ENCODE measurements around the gene WHRN. TPM values are rescaled to one million over a fixed set of nuclear protein-coding genes. Genes with fewer than 3 reads are reported as not detected.

The WHRN gene
- total and polyA plus RNA-seq, 9 of the 15 experiments (the other 6 are each of a cell fraction or from before 2014, with no cell fraction given) = 0.31 to 14.1 (median 3.0) TPM

DNA sequence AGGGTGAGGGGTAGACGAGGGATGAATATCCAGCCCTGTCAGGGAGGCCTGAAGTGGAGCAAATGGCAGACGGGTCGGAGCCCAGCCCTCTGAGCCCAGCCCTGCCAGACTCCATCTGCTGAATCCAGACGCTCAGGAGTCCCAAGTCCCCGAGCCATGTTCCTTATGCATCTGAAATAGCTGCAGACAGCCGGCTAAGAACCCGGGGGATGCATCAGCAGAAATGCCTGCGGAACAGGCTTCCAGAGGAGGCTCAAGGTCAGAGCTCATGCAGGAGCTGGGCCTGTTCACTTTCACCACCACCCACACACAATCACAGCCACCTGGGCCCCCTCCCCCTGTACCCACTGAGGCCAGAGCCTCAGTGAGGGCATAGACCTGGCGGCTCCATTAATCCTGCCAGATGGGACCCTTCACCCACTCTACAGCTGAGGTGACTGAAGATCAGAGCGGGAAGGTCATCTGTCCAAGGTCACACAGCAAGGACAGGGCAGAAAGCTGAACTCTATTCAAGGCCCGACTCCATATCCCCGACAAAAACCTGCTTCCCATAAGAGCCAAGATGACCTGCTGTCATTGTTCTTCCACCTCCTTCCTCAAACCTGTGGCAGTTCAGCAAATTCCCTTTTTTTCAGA is 93.1 kb downstream of the WHRN start:
- WGBS (ENCODE audit: insufficient coverage, low coverage, missing lambda C conversion rate) = 40% methylated on average over 6 of the region's 12 CpGs
- no TSS peak for BruUV-seq (replicated peaks)
- TF ChIP-seq KLF13 (tag; IDR thresholded peaks at IDR 0.05; ENCODE audit: borderline replicate concordance, low read depth) = no peak
- TF ChIP-seq ESRRA (IDR thresholded peaks at IDR 0.05; ENCODE audit: borderline replicate concordance, low read depth) = 0 out of 2 replicates have a peak, but pooled peaks have one; percentile 51
- TF ChIP-seq LARP7 (IDR thresholded peaks at IDR 0.05) = no peak
- TF ChIP-seq ZNF584 (CRISPR knock-in tag; IDR thresholded peaks at IDR 0.05; ENCODE audit: low read depth) = no peak
- TF ChIP-seq, protein P1, sequence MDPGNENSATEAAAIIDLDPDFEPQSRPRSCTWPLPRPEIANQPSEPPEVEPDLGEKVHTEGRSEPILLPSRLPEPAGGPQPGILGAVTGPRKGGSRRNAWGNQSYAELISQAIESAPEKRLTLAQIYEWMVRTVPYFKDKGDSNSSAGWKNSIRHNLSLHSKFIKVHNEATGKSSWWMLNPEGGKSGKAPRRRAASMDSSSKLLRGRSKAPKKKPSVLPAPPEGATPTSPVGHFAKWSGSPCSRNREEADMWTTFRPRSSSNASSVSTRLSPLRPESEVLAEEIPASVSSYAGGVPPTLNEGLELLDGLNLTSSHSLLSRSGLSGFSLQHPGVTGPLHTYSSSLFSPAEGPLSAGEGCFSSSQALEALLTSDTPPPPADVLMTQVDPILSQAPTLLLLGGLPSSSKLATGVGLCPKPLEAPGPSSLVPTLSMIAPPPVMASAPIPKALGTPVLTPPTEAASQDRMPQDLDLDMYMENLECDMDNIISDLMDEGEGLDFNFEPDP (CRISPR knock-in tag; IDR thresholded peaks at IDR 0.05) = no peak
- Histone ChIP-seq H3K4me2 (ENCODE audit: insufficient read depth, low read length) (no peak overlapping the region), H3K9ac (ENCODE audit: insufficient read depth in 1 of 2, low read depth in 2 of 2, low read length in 2 of 2) (no peak overlapping the region), H3K9me1 (ENCODE audit: control insufficient read depth, insufficient read depth, low read length) (no peaks in the 10 kb centered on the region), H4K20me1 (replicated peaks; ENCODE audit: control insufficient read depth, insufficient read depth, low read length) (peaks cover 7% of the 10 kb centered on the region; the same call in 1 of the 2 replicates), H3K27me3 (ENCODE audit: control insufficient read depth in 2 of 2, insufficient read depth in 2 of 2, low read length in 2 of 2) (peaks cover 0 to 5% of the 10 kb centered on the region in 2 experiments; a peak in 1 of 5 replicates), H2AFZ (ENCODE audit: low read depth, low read length) (no peak overlapping the region), H3K4me1 (replicated peaks in 1 of 2; ENCODE audit: control insufficient read depth in 2 of 2, insufficient read depth in 2 of 2, low read length in 2 of 2) (no peaks in the 10 kb centered on the region; a peak in 1 of 5 replicates), H3K9me3 (replicated peaks; ENCODE audit: control insufficient read depth, insufficient read depth, low read depth, low read length) (no peaks in the 10 kb centered on the region), H3K36me3 (ENCODE audit: control insufficient read depth, insufficient read depth, low read length) (no peaks in the 10 kb centered on the region), H3K27ac (ENCODE audit: extremely low read depth, low read depth, low read length) (no peak overlapping the region), H3K79me2 (ENCODE audit: control insufficient read depth, insufficient read depth, low read length) (no peaks in the 10 kb centered on the region), H3K4me3 (no peak overlapping the region)
- ATAC-seq = no peak
- intact Hi-C loops (cut with micrococcal nuclease) = no loop called here
- ChIA-PET POLR2A (interaction anchor here (2.0 kb wide), 1 partner anchor 11 kb away, joined by 6 read pairs; no protein-coding TSS in a partner anchor), CTCF (ENCODE audit: low intra/inter-chr PET ratio) (no interaction called here)
- in situ Hi-C loops (cut with MboI) = no loop called here
- no peak for DNase-seq (ENCODE audit: extremely low read depth in 1 of 4, low spot score in 3 of 4)
- no peak for FAIRE-seq

Measured in K562 (cell line).